ENCODE results near the gene SH3BP5L. TPM values are rescaled to one million over a fixed set of nuclear protein-coding genes. Genes with fewer than 3 reads are reported as not detected.
A peak's percentile ranks its signal among the peaks of the same experiment; 100 is the strongest.

SH3BP5L gene
- total and polyA plus RNA-seq, 7 experiments from 2014 or later, result 4.4 to 51.1 (median 28.3) TPM

DNA sequence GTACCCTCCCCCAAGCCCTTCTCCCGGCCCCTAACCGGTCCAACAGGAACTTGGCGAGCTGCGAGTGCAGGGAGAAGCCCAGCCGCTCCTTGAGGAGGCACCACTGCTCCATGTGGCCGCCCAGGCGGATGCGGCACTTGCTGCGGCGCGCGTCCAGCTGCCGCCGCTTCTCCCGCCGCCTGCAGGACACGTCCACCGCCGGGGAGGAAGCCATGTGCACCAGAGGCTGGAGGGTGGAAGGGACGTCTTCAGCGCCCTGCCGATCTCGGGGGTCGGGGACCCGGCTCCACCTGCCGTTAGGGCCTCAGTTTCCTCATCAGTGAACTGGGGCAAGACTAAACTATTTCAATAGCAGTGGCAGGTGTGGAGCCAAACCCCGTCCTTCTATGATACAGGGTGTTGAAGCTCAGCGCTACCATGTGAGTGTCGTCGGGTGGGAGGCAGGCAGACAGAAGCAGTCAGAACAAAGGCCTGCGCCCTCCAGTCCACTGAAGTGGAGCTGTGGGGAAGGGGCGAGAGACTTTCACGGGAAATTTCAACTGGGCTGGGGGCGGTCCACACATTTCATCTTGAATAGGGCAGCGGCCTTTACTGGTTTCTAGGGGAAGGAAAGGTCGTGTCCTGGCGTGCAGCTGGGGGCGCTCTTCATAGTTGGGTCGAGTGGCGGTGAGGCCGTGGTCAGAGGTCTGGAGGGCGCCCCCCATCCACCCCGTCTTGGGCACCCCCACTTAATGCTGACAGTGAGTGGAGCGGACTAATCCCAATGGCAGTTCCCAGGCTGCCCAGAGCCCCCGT is 32.6 kb upstream of the SH3BP5L start:
- ChIA-PET CTCF (interaction anchor here (0.7 to 2.5 kb wide), 8 partner anchors 11 to 32 kb away, joined by 3 to 11 read pairs (median 7); partner anchors contain the start of genes SH3BP5L and ZNF672), POLR2A (interaction anchor here (0.6 to 9.5 kb wide), 9 partner anchors 11 to 57 kb away, joined by 3 to 154 read pairs (median 4); partner anchors contain the start of genes SH3BP5L and ZNF672)
- Histone ChIP-seq H3K27me3 (ENCODE audit: control insufficient read depth in 2 of 2, insufficient read depth in 2 of 2, low read length in 2 of 2) (no peaks in the 10 kb centered on the region), H3K36me3 (ENCODE audit: control insufficient read depth in 2 of 3, insufficient read depth in 3 of 3, low read length in 3 of 3) (peaks cover 0 to 22% (median 0%) of the 10 kb centered on the region in 3 experiments), H3K9me3 (ENCODE audit: control insufficient read depth in 2 of 3, low read length in 3 of 3) (no peaks in the 10 kb centered on the region), H3K27ac (ENCODE audit: low read depth, low read length) (peak overlapping the region; percentile 81), H3K4me3 (ENCODE audit: low read length) (peak overlapping the region; percentile 69), H3K4me1 (ENCODE audit: control insufficient read depth in 2 of 2, insufficient read depth in 2 of 2, low read length in 2 of 2) (peaks cover 40 to 53% of the 10 kb centered on the region in 2 donors)
- Mint-ChIP-seq H3K27me3 (no peaks in the 10 kb centered on the region), H3K4me3 (peak overlapping the region; percentile 81 to 98 (median 91)), H3K4me1 (peaks cover 16 to 53% (median 50%) of the 10 kb centered on the region in 7 donors), H3K36me3 (peaks cover 0 to 18% (median 0%) of the 10 kb centered on the region in 5 donors), H3K9me3 (peaks cover 0 to 4% (median 0%) of the 10 kb centered on the region in 11 donors), H3K27ac (peak overlapping the region; percentile 90 to 98 (median 96))
- DNase-seq, result peak in 3 of 9 donors; percentile 16 to 56 (median 20)
- intact Hi-C loops (cut with micrococcal nuclease), result loop anchor here in 1 of 2 donors (1.0 kb wide), 1 partner anchor 20 kb away; the partner anchor contains the start of gene ZNF672
- peak; percentile 51 for ATAC-seq

DNA sequence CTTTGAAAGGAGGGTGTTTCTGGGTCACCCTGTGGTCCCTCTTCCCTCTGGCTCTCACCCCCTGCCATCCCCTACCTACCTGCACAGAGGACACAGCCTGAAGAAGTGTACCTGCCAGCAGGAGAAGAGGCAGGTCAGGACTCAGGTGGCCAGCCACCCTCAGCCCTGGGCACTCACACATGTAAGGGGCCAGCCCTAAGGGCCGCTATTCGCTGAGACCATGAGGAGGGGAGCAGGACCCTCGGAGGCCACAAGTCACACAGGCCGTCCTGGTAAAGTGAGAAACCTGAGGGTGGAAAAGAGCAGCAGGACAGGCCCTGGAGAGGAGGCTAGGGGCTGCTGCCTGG is 32.0 kb upstream of the SH3BP5L start:
- Mint-ChIP-seq H3K36me3 (peaks cover 0 to 18% (median 0%) of the 10 kb centered on the region in 5 donors), H3K27ac (peak overlapping the region; percentile 24 to 98 (median 95)), H3K9me3 (peaks cover 0 to 4% (median 0%) of the 10 kb centered on the region in 11 donors), H3K4me1 (peaks cover 12 to 50% (median 48%) of the 10 kb centered on the region in 7 donors), H3K4me3 (peak overlapping the region; percentile 81 to 98 (median 91)), H3K27me3 (no peaks in the 10 kb centered on the region)
- POLR2A ChIA-PET, result interaction anchor here (1.2 to 9.5 kb wide), 6 partner anchors 11 to 58 kb away, joined by 3 to 154 read pairs (median 19); partner anchors contain the start of genes SH3BP5L and ZNF672
- no peaks in the 10 kb centered on the region for H3K27me3 ChIP-seq (ENCODE audit: control insufficient read depth in 2 of 2, insufficient read depth in 2 of 2, low read length in 2 of 2)
- intact Hi-C loops (cut with micrococcal nuclease), result loop anchor here in 1 of 2 donors (1.0 kb wide), 1 partner anchor 19 kb away; the partner anchor contains the start of gene ZNF672
- CTCF ChIA-PET, result interaction anchor here (1.6 to 2.5 kb wide), 4 partner anchors 16 to 32 kb away, joined by 7 to 11 read pairs (median 8); partner anchors contain the start of gene SH3BP5L
- ATAC-seq (no peak), DNase-seq (no peak)
- peaks cover 0 to 25% (median 0%) of the 10 kb centered on the region in 3 experiments for H3K36me3 ChIP-seq (ENCODE audit: control insufficient read depth in 2 of 3, insufficient read depth in 3 of 3, low read length in 3 of 3)
- peak overlapping the region; percentile 81 for H3K27ac ChIP-seq (ENCODE audit: low read depth, low read length)
- H3K4me3 ChIP-seq (ENCODE audit: low read length), result peak overlapping the region; percentile 69
- no peaks in the 10 kb centered on the region for H3K9me3 ChIP-seq (ENCODE audit: control insufficient read depth in 2 of 3, low read length in 3 of 3)
- peaks cover 39 to 57% of the 10 kb centered on the region in 2 donors for H3K4me1 ChIP-seq (ENCODE audit: control insufficient read depth in 2 of 2, insufficient read depth in 2 of 2, low read length in 2 of 2)

DNA sequence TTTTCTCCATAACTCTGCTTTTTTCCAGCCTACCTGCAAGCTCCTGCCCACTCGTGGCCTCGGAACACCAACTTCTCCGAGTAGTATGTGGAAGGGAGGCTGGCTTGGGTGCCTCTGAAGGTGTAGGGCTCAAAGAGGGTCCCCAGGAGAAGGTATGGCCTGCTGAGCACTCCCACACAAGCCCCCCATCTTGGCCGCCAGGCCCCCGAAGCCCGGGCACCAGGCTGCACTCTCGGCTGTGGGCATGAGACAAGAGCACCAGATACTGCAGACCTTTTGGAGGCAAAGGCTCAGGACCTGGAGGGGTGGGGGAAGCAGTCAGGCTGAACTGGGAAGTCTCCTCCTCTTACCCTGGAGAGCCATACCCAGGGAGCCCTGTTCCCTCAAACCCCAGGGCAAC is 31.5 kb upstream of the SH3BP5L start:
- H3K27ac Mint-ChIP-seq, result peak overlapping the region in 7 of 9 donors; percentile 18 to 98 (median 95)
- Histone ChIP-seq H3K36me3 (ENCODE audit: control insufficient read depth in 2 of 3, insufficient read depth in 3 of 3, low read length in 3 of 3) (peaks cover 0 to 25% (median 0%) of the 10 kb centered on the region in 3 experiments), H3K4me3 (ENCODE audit: low read length) (no peak overlapping the region), H3K4me1 (ENCODE audit: control insufficient read depth in 2 of 2, insufficient read depth in 2 of 2, low read length in 2 of 2) (peaks cover 34 to 52% of the 10 kb centered on the region in 2 donors), H3K27me3 (ENCODE audit: control insufficient read depth in 2 of 2, insufficient read depth in 2 of 2, low read length in 2 of 2) (no peaks in the 10 kb centered on the region), H3K9me3 (ENCODE audit: control insufficient read depth in 2 of 3, low read length in 3 of 3) (no peaks in the 10 kb centered on the region), H3K27ac (ENCODE audit: low read depth, low read length) (peak overlapping the region; percentile 81)
- peaks cover 0 to 4% (median 0%) of the 10 kb centered on the region in 11 donors for H3K9me3 Mint-ChIP-seq
- ATAC-seq (no peak), DNase-seq (no peak)
- peaks cover 0 to 16% (median 0%) of the 10 kb centered on the region in 5 donors for H3K36me3 Mint-ChIP-seq
- intact Hi-C loops (cut with micrococcal nuclease), result no loop called here
- peaks cover 7 to 45% (median 43%) of the 10 kb centered on the region in 7 donors for H3K4me1 Mint-ChIP-seq
- H3K27me3 Mint-ChIP-seq, result no peaks in the 10 kb centered on the region
- H3K4me3 Mint-ChIP-seq, result peak overlapping the region in 8 of 10 donors; percentile 81 to 98 (median 90)
- CTCF ChIA-PET, result no interaction called here
- POLR2A ChIA-PET, result interaction anchor here (1.0 to 9.5 kb wide), 2 partner anchors 16 to 19 kb away, joined by 3 to 154 read pairs; partner anchors contain the start of gene ZNF672

DNA sequence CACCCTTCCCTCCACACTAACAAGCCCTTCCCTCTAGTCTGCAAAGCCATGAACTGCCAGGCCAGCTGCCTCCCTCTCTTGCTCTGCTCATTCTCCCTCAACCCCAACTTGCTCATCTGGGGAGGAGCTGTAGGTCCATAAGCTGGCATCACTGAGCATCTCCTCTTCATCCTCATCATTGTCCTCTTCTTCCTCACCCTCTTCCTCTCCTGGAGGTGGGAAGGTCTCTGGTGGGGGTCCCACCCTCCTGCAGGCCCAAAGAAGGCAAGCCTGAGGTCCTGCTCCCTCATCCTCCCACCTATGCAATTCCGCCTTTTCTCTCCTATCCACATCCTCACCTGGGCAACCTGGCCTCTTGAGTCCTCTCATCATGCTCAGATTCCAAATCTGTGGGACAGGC is 30.5 kb upstream of the SH3BP5L start:
- Histone ChIP-seq H3K9me3 (ENCODE audit: control insufficient read depth in 2 of 3, low read length in 3 of 3) (no peaks in the 10 kb centered on the region), H3K27ac (ENCODE audit: low read depth, low read length) (peak overlapping the region; percentile 14), H3K36me3 (ENCODE audit: control insufficient read depth in 2 of 3, insufficient read depth in 3 of 3, low read length in 3 of 3) (peaks cover 0 to 36% (median 0%) of the 10 kb centered on the region in 3 experiments), H3K4me3 (ENCODE audit: low read length) (no peak overlapping the region), H3K4me1 (ENCODE audit: control insufficient read depth in 2 of 2, insufficient read depth in 2 of 2, low read length in 2 of 2) (peaks cover 34 to 50% of the 10 kb centered on the region in 2 donors), H3K27me3 (ENCODE audit: control insufficient read depth in 2 of 2, insufficient read depth in 2 of 2, low read length in 2 of 2) (no peaks in the 10 kb centered on the region)
- ChIA-PET CTCF (no interaction called here), POLR2A (no interaction called here)
- DNase-seq, result no peak
- peak overlapping the region in 3 of 10 donors; percentile 27 to 98 (median 96) for H3K4me3 Mint-ChIP-seq
- peaks cover 0 to 4% (median 0%) of the 10 kb centered on the region in 11 donors for H3K9me3 Mint-ChIP-seq
- intact Hi-C loops (cut with micrococcal nuclease), result no loop called here
- H3K4me1 Mint-ChIP-seq, result peaks cover 0 to 42% (median 37%) of the 10 kb centered on the region in 7 donors
- no peaks in the 10 kb centered on the region for H3K27me3 Mint-ChIP-seq
- ATAC-seq, result no peak
- peak overlapping the region in 7 of 9 donors; percentile 26 to 78 (median 51) for H3K27ac Mint-ChIP-seq
- H3K36me3 Mint-ChIP-seq, result peaks cover 0 to 16% (median 0%) of the 10 kb centered on the region in 5 donors

DNA sequence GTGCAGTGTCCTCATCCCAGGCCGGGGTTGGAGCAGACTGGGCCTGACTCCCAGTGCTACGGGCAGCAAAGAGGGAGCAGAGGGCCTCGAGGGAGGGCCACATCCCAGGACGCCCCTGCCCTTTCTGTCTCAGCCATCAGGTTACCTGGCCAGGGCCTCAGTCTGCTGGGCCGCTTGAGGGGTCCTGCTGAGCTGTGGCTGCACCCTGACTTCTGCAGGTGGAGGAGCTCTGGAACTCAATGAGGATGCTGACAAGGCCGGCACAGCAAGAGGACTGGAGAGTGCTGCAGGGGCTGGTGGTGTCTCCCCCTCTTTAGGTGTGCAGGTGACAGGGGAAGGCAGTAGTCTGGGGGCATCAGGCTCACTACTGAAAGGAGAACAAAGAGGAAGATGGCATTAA is 29.9 kb upstream of the SH3BP5L start:
- Mint-ChIP-seq H3K36me3 (peaks cover 0 to 16% (median 0%) of the 10 kb centered on the region in 5 donors), H3K27ac (peak overlapping the region in 3 of 9 donors; percentile 38 to 60 (median 45)), H3K27me3 (no peaks in the 10 kb centered on the region), H3K4me1 (peaks cover 0 to 42% (median 37%) of the 10 kb centered on the region in 7 donors), H3K9me3 (peaks cover 0 to 4% (median 0%) of the 10 kb centered on the region in 11 donors), H3K4me3 (no peak overlapping the region)
- Histone ChIP-seq H3K4me1 (ENCODE audit: control insufficient read depth in 2 of 2, insufficient read depth in 2 of 2, low read length in 2 of 2) (peaks cover 34 to 50% of the 10 kb centered on the region in 2 donors), H3K4me3 (ENCODE audit: low read length) (no peak overlapping the region), H3K27ac (ENCODE audit: low read depth, low read length) (no peak overlapping the region), H3K36me3 (ENCODE audit: control insufficient read depth in 2 of 3, insufficient read depth in 3 of 3, low read length in 3 of 3) (peaks cover 0 to 40% (median 0%) of the 10 kb centered on the region in 3 experiments), H3K9me3 (ENCODE audit: control insufficient read depth in 2 of 3, low read length in 3 of 3) (no peaks in the 10 kb centered on the region), H3K27me3 (ENCODE audit: control insufficient read depth in 2 of 2, insufficient read depth in 2 of 2, low read length in 2 of 2) (no peaks in the 10 kb centered on the region)
- ATAC-seq, result no peak
- ChIA-PET POLR2A (interaction anchor here (2.0 kb wide), 1 partner anchor 17 kb away, joined by 7 read pairs; no protein-coding TSS in a partner anchor), CTCF (no interaction called here)
- DNase-seq, result no peak
- intact Hi-C loops (cut with micrococcal nuclease), result no loop called here
